Transverse colon (tissue), 4 donors: ENCODE results near the gene MBOAT2.

Source experiments
- CTCF ChIP-seq, 5 experiments: fragments of 200-600 bp in 3 of 5; fragments of 450-650 bp in 2 of 5; sonication (generic) in 3 of 5; IDR thresholded peaks; 1 replicate in 2 of 5; 2 replicates in 3 of 5; pipeline ENCODE4 v1.5.1; 2016 to 2017; ENCODE audit warnings: antibody characterized with exemption in 5 of 5, inconsistent platforms in 3 of 5, mild to moderate bottlenecking in 2 of 5, moderate library complexity in 1 of 5
- EP300 ChIP-seq: sonication (generic); formaldehyde crosslinking; IDR thresholded peaks from one replicate; pipeline ENCODE4 v1.6.1; 2017; ENCODE audit warnings: antibody characterized with exemption, low read depth
- POLR2AphosphoS5 ChIP-seq, 3 donors: sonication (generic); formaldehyde crosslinking; IDR thresholded peaks; one replicate each; pipeline ENCODE4 v1.6.1; 2016; ENCODE audit warnings: antibody characterized with exemption in 3 of 3

DNA sequence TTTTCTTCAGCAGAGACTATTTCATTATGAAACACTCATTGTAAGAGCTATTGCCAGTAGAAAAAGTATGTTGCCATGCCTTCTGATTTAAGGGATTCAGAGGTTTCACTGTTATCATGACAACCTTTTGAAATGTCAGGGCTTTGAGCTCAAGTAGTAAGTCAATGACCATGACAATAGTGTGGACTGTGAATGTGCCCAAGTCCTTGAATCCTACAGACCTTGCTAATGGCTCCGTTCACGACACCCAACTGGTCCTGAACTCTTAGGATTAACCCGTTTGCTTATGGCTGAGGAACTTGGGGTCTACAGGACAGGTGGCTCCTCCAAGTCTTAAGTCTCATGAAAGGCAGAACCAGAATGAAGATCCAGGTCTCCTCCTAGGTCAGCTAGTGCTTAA lies 148.5 kb downstream of the MBOAT2 start:
- no peak for TF ChIP-seq CTCF (IDR thresholded peaks at IDR 0.05)
- no peak for TF ChIP-seq POLR2AphosphoS5 (IDR thresholded peaks at IDR 0.05)
- TF ChIP-seq EP300: no peak
